NCI-H128 (cell line): ENCODE data around the gene GGTA1.

Experiments
- DNase-seq: peaks from one replicate; lab custom pipeline; 2025; ENCODE audit not compliant: unreplicated experiment; lab: John Stamatoyannopoulos, UW

The GGTA1 gene

DNA sequence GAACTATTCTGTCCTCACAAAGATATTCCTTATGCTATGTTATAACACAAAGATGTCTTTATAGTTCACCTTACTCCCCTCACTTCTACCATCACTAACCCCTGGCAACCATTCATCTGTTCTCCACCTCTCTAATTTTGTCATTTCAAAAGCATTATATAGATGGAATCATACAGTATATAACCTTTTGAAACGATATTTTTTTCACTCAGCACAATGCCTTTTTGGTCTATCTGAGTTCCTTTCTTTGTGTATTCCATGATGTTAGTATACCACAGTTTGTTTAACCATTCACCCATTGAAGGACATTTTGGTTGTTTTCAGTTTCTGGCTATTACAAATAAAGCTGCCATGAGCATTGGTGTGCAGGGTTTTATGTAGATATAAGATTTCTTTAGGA is 93.7 kb downstream of the GGTA1 start:
- DNase-seq: no peak
